Posterior cingulate gyrus (tissue), 11 donors: ENCODE measurements around the gene PARD3.

ENCODE experiments used
- DNase-seq, 10 donors: peaks; one replicate each; pipeline versions ENCODE4 v3.0.0 to v3.0.0-alpha.2; 2020 to 2021; ENCODE audit warnings: mixed read lengths in 3 of 10
- intact Hi-C: fragments of 100-400 bp; cut with DNase I; formaldehyde crosslinking; loops from one replicate; pipeline ENCODE4 v1.15.1; 2023

Gene PARD3

DNA sequence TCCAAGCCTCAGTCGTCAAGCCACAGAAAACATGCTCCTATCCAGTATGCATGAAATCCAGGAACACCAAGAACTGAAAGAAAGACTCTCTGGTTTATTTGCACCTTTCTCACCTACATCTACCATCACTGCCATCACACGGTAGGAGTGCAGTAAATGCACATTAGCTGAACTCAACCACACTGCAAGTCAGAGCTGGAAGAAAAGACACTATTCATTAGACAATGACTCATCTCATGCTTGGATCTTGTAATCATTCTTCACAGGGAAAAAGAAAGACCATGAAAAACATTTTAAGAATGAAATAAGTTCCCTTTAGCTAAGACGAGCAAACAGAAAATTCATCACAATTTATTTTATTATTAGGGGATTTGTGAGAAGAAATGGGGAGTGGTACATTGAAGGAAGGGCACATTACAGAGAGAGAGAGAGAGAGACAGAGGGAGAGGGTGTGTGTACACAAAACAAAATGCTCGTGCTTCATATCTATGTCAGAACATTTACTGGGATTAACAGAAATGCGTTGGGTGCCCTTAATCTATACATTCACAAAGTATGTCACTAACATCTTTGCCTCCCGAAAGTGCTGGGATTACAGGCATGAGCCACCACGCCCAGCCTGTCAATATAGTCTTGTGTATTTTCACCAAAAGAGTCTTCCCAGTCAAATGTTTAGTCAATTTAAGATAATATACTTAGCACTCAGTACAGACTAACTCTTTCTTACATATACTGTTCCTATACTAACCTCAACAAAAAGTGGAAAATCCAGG is 324.9 kb downstream of the PARD3 start:
- intact Hi-C loops, result no loop called here
- DNase-seq, result no peak

GRCh38 chr10:34489411-34489810 is 325.7 kb downstream of the PARD3 start:
- no peak for DNase-seq
- intact Hi-C loops, result no loop called here

GRCh38 chr10:34488476-34489130 is 326.5 kb downstream of the PARD3 start:
- no peak for DNase-seq
- intact Hi-C loops, result no loop called here

GRCh38 chr10:34486008-34486407 is 329.1 kb downstream of the PARD3 start:
- intact Hi-C loops, result no loop called here
- no peak for DNase-seq

GRCh38 chr10:34484164-34484563 is 330.9 kb downstream of the PARD3 start:
- no peak for DNase-seq
- intact Hi-C loops, result no loop called here

DNA sequence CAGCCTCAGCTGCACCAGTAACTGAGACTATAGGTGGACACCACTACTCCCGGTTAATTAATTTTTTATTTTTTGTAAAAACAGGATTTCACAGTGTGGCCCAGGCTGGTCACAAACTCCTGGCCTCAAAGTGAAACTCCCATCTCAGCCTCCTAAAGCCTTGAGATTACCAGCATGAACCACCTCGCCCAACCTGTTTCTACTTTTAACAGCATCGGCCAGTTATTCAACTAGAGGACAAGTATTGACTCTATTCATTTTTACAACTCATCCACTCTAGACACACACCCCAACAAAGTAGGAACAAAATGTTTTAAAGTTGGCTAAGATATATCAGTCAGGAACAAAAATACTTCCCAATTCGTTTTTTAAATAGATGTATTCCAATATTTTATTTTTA is 334.8 kb downstream of the PARD3 start:
- intact Hi-C loops, result no loop called here
- DNase-seq, result no peak

GRCh38 chr10:34479520-34480179 is 335.4 kb downstream of the PARD3 start:
- intact Hi-C loops, result no loop called here
- DNase-seq, result no peak

DNA sequence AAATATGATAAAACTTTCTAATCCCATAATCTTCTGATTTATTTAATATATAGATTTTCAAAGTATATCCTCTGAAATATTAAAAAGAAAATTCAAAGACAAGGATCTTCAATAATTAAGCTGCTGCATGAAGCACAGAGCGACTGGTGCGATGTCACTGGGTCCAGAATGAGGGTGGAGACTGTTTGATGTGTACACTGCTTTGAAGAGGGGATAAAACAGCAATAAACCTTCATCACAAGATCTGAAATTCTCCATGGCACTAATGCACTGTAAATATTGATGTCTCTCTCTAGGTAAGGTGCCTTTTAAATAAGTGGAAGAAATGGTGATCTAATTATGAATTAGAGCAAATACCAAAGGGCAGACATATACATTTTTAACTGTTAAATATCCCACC is 337.8 kb downstream of the PARD3 start:
- intact Hi-C loops, result no loop called here
- DNase-seq, result no peak

DNA sequence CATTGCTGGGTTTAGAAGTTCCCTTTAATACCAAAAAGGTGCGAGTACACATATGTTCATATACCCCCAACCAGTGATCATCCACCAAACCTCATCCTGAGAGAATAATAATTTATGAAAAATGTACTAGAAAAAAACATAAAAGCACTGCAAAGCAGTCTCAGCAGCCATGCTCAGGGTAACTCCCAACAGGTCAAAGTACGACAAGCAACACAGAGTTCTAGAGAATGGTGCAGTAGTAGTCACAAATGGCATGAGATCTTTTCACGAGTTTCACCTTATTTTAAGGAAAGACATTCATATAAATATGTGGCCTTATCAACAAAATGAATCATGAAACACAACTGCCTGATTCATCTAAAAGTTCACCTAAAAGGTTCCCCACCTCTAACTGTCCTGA is 338.5 kb downstream of the PARD3 start:
- DNase-seq, result no peak
- intact Hi-C loops, result no loop called here

- intact Hi-C loops, result no loop called here
Observed at GRCh38 chr10:34475786-34476185, 339.3 kb downstream of the PARD3 start.

GRCh38 chr10:34475274-34475646 is 339.8 kb downstream of the PARD3 start:
- intact Hi-C loops, result no loop called here
- no peak for DNase-seq

More at GRCh38 chr10:34475786-34476185, 339.3 kb downstream of the PARD3 start:
- no peak for DNase-seq

GRCh38 chr10:34474555-34475273 is 340.4 kb downstream of the PARD3 start:
- no peak for DNase-seq

DNA sequence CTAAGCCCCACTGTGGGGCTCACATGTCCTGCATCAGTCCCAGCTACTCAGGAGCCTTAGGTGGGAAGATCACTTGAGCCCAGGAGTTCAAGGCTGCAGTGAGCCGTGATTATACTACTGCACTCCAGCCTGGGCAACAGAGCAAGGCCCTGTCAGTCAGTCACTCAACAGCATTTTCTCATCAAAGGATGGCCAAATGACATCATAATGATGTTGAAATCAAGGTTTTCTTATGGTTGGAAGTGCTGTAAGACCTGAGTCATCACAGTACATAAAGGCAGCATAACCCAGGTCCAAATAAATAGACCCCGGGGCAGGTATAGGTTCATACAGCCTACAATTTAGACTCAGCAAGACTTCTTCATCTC is 341.1 kb downstream of the PARD3 start:
- intact Hi-C loops, result no loop called here
- DNase-seq, result no peak

More at GRCh38 chr10:34474555-34475273, 340.4 kb downstream of the PARD3 start:
- intact Hi-C loops, result no loop called here

- intact Hi-C loops, result no loop called here
- no peak for DNase-seq
Observed at GRCh38 chr10:34473174-34474008, 341.7 kb downstream of the PARD3 start.

DNA sequence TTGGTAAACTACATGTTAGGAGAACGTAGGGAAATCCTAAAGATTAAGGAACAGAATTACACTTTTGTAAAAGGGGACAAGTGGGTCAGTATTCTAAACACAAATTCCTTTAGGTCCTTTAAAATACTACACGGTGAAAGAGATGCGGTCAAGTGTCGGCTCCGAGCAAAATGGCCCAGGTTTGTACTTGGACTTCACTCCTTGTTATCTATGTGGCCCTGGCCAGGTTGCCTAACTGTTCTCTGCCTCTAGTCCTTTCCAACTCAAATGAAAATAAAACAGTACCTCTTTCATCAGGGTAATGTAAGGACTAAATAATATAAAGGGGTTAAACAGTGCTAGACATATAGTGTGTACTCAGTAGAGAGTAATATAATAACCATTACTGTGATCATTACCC is 344.8 kb downstream of the PARD3 start:
- intact Hi-C loops, result no loop called here
- peak in 1 of 10 donors; percentile 51 for DNase-seq

DNA sequence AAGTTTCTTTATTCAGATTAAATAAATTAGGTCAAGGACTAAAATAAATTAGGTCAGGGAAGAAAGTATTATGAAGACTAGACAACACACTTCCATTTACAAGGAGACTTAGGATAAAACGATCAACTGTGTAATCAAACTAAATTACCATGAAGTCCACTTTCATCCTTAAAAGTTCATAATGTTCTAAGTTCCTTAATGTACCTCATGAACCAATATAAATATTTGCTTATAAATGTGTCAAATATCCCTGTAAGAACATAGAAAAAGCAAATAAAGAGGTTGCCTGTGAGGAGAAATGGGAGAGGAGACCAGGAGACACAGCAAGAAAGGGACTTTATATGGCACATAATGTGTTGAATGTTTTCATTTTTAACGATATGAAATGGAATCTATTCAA is 345.6 kb downstream of the PARD3 start:
- no peak for DNase-seq
- intact Hi-C loops, result no loop called here

GRCh38 chr10:34467902-34468301 is 347.2 kb downstream of the PARD3 start:
- intact Hi-C loops, result no loop called here
- no peak for DNase-seq

DNA sequence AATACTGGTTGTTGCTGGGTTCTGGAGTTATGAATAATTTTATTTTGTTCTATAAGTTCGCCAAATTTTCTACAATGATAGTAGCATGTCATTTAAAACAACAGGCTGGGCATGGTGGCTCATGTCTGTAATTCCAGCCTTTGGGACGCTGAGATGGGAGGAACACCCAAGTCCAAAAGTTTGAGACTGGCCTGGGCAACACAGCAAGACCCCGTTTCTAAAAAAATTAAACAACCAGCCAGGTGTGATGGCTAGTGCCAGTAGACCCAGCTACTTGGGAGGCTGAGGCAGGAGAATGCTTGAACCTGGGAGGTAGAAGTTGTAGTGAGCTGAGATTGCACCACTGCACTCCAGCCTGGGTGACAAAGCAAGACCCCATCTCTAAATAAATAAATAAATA is 347.7 kb downstream of the PARD3 start:
- intact Hi-C loops, result no loop called here
- DNase-seq, result no peak

GRCh38 chr10:34465678-34466077 is 349.4 kb downstream of the PARD3 start:
- no peak for DNase-seq
- intact Hi-C loops, result no loop called here

- DNase-seq, result no peak
- intact Hi-C loops, result no loop called here
Observed at GRCh38 chr10:34464591-34464990, 350.5 kb downstream of the PARD3 start.
